GM12878 (cell line): ENCODE measurements around the gene FAM193B. TPM values are rescaled to one million over a fixed set of nuclear protein-coding genes. Genes with fewer than 3 reads are reported as not detected.

ENCODE experiments used
- ATAC-seq: fragments of 200-7000 bp; cut with Tn5 transposase; 3 replicates; pipeline ENCODE4 v1.9.1; 2020; ENCODE audit warnings: mild to moderate bottlenecking, moderate library complexity
- BruUV-seq: library from RNA; stranded (reverse); fragments of 400-500 nt; replicated peaks from 2 replicates; lab custom pipeline; 2021; lab: Mats Ljungman, UMichigan
- CTCF ChIA-PET: fragments of 300-600 bp; sonication (Branson Sonifier 250); formaldehyde crosslinking; extraction: SDS; loops from one replicate; lab custom pipeline; 2021; ENCODE audit warnings: inconsistent platforms; lab: Yijun Ruan, JAX
- POLR2A ChIA-PET: fragments of 350-600 bp; formaldehyde crosslinking; extraction: SDS; loops from one replicate; lab custom pipeline; 2021; ENCODE audit warnings: inconsistent platforms; lab: Charles Lee
- RAD21 ChIA-PET: fragments of 300-600 bp; sonication (Branson Sonifier 250); formaldehyde crosslinking; loops from one replicate; lab custom pipeline; 2023; ENCODE audit warnings: antibody characterized with exemption; ENCODE audit not compliant: unreplicated experiment; lab: Charles Lee
- SMC1A ChIA-PET: fragments of 300-600 bp; sonication (Branson Sonifier 250); formaldehyde crosslinking; loops from one replicate; lab custom pipeline; 2023; ENCODE audit not compliant: unreplicated experiment, uncharacterized antibody; lab: Charles Lee
- DNase-seq: peaks from one replicate; pipeline ENCODE4 v3.0.0-alpha.2; 2011; ENCODE audit warnings: low read depth, low spot score
- FAIRE-seq: peaks from 3 replicates; lab custom pipeline; 2011; peaks lifted over from hg19 to GRCh38; lab: Jason Lieb, UNC
- H2AFZ ChIP-seq: 2 replicates; pipeline ENCODE4 v1.6.0; 2011; ENCODE audit warnings: low read depth, low read length, control low read depth; ENCODE audit not compliant: control insufficient read depth
- H3K27ac ChIP-seq: 2 replicates; pipeline ENCODE4 v1.5.1; 2011; ENCODE audit warnings: control low read depth; ENCODE audit not compliant: control insufficient read depth, insufficient read depth
- H3K27me3 ChIP-seq, 2 experiments: replicated peaks in 1 of 2; 2 replicates each; pipeline versions ENCODE4 v1.6.0 to v1.6.1; 2011; ENCODE audit warnings: low read length in 1 of 2; ENCODE audit not compliant: control insufficient read depth in 2 of 2, insufficient read depth in 2 of 2
- H3K36me3 ChIP-seq, 2 experiments: 2 replicates each; pipeline ENCODE4 v1.5.1; 2011; ENCODE audit warnings: low read length in 1 of 2; ENCODE audit not compliant: control insufficient read depth in 2 of 2, insufficient read depth in 2 of 2
- H3K4me1 ChIP-seq: 2 replicates; pipeline ENCODE4 v1.6.1; 2011; ENCODE audit warnings: mild to moderate bottlenecking, low read length, moderate library complexity, mixed read lengths; ENCODE audit not compliant: control insufficient read depth, insufficient read depth
- H3K4me2 ChIP-seq: 2 replicates; pipeline ENCODE4 v1.6.0; 2011; ENCODE audit warnings: control low read depth; ENCODE audit not compliant: control insufficient read depth, insufficient read depth
- H3K4me3 ChIP-seq: fragments of 200-600 bp; sonication (generic); 2 replicates; pipeline ENCODE4 v1.5.1; 2016
- H3K79me2 ChIP-seq: 2 replicates; pipeline ENCODE4 v1.6.0; 2011; ENCODE audit warnings: low read length; ENCODE audit not compliant: control insufficient read depth, insufficient read depth
- H3K9ac ChIP-seq: 2 replicates; pipeline ENCODE4 v1.8.0; 2011; ENCODE audit warnings: low read length, control low read depth, mixed read lengths; ENCODE audit not compliant: control insufficient read depth, insufficient read depth
- H3K9me3 ChIP-seq: replicated peaks from 3 replicates; pipeline ENCODE4 v1.5.1; 2011; ENCODE audit warnings: mild to moderate bottlenecking, low read length; ENCODE audit not compliant: control insufficient read depth, insufficient read depth
- H4K20me1 ChIP-seq: 2 replicates; pipeline ENCODE4 v1.6.0; 2011; ENCODE audit not compliant: control insufficient read depth, insufficient read depth
- BCL11A ChIP-seq: IDR thresholded peaks from 2 replicates; pipeline ENCODE4 v1.6.1; 2011; ENCODE audit warnings: low read depth, low read length
- BCL3 ChIP-seq: IDR thresholded peaks from 2 replicates; pipeline ENCODE4 v1.6.1; 2011; ENCODE audit warnings: borderline replicate concordance, low read depth, mild to moderate bottlenecking, moderate library complexity, low read length; ENCODE audit not compliant: insufficient read depth, poor library complexity, severe bottlenecking
- CHD2 ChIP-seq: IDR thresholded peaks from 2 replicates; pipeline ENCODE4 v1.6.1; 2011; ENCODE audit warnings: low read depth, low read length, improper control_type of control experiment, borderline replicate concordance
- IKZF1 ChIP-seq: fragments of 450-650 bp; conservative IDR thresholded peaks from 2 replicates; pipeline ENCODE4 v1.6.1; 2017; ENCODE audit warnings: antibody characterized with exemption, mild to moderate bottlenecking
- IRF5 ChIP-seq: fragments of 450-650 bp; IDR thresholded peaks from 2 replicates; pipeline ENCODE4 v1.6.1; 2017; ENCODE audit warnings: borderline replicate concordance
- KLF5 ChIP-seq: fragments of 450-650 bp; IDR thresholded peaks from 2 replicates; pipeline ENCODE4 v1.6.1; 2014; ENCODE audit warnings: mild to moderate bottlenecking; ENCODE audit not compliant: partially characterized antibody
- NFIC ChIP-seq: IDR thresholded peaks from 2 replicates; pipeline ENCODE4 v1.6.1; 2012; ENCODE audit warnings: low read depth, mild to moderate bottlenecking, inconsistent platforms, low read length, moderate library complexity
- NR2C2 ChIP-seq: IDR thresholded peaks from 2 replicates; pipeline ENCODE4 v1.6.1; 2011; ENCODE audit warnings: borderline replicate concordance, low read depth; ENCODE audit not compliant: control insufficient read depth, insufficient read length
- PAX8 ChIP-seq: fragments of 450-650 bp; IDR thresholded peaks from 2 replicates; pipeline ENCODE4 v1.6.1; 2017; ENCODE audit warnings: mild to moderate bottlenecking, moderate library complexity
- PML ChIP-seq: IDR thresholded peaks from 2 replicates; pipeline ENCODE4 v1.6.1; 2012; ENCODE audit warnings: low read length, inconsistent platforms
- POU2F2 ChIP-seq: IDR thresholded peaks from 3 replicates; pipeline ENCODE4 v1.6.1; 2011; ENCODE audit warnings: low read depth, mild to moderate bottlenecking, low read length, borderline replicate concordance
- SMARCA5 ChIP-seq: fragments of 450-650 bp; IDR thresholded peaks from 2 replicates; pipeline ENCODE4 v1.6.1; 2017; ENCODE audit warnings: mild to moderate bottlenecking
- SUPT20H ChIP-seq: IDR thresholded peaks from 2 replicates; pipeline ENCODE4 v1.6.1; 2011; ENCODE audit warnings: low read depth, mild to moderate bottlenecking, low read length, moderate library complexity, borderline replicate concordance; ENCODE audit not compliant: control insufficient read depth
- YBX1 ChIP-seq: fragments of 450-650 bp; IDR thresholded peaks from 2 replicates; pipeline ENCODE4 v1.6.1; 2016; ENCODE audit warnings: antibody characterized with exemption
- ZNF274 ChIP-seq: IDR thresholded peaks from one replicate; pipeline ENCODE4 v1.8.0; 2011; ENCODE audit not compliant: insufficient read length, insufficient read depth
- ZNF384 ChIP-seq: IDR thresholded peaks from 2 replicates; pipeline ENCODE4 v1.6.1; 2012; ENCODE audit warnings: low read depth, mild to moderate bottlenecking, low read length, improper control_type of control experiment, borderline replicate concordance
- ZSCAN29 ChIP-seq: fragments of 450-650 bp; IDR thresholded peaks from 2 replicates; pipeline ENCODE4 v1.6.1; 2017; ENCODE audit warnings: mild to moderate bottlenecking, moderate library complexity
- WGBS: methylation state at CpG from one replicate; pipeline ENCODE4 v1.1.6; 2016; ENCODE audit warnings: low lambda C conversion rate; ENCODE audit not compliant: insufficient replicate concordance, insufficient coverage; ENCODE audit errors: missing lambda C conversion rate; 5-methylcytosine and 5-hydroxymethylcytosine counted together
- in situ Hi-C: fragments of 300-500 bp; cut with MboI; formaldehyde crosslinking; loops from 9 replicates; pipeline ENCODE4 v1.14.3; 2018; ENCODE audit warnings: mixed read lengths
- intact Hi-C: fragments of 100-400 bp; cut with micrococcal nuclease; formaldehyde crosslinking; loops from one replicate; pipeline ENCODE4 v1.14.2; 2022; ENCODE audit not compliant: unreplicated experiment
- polyA plus RNA-seq, 11 experiments: library from polyadenylated mRNA; depleted of rRNA in 4 of 11; unstranded in 6 of 11; stranded (reverse) in 5 of 11; fragments of >200 nt; fragmentation: Nextera tagmentation in 4 of 11; fragmentation: Illumina TruSeq in 1 of 11; extraction: Ambion mirVana in 4 of 11; extraction: Trizol in 1 of 11; gene quantifications; 1 replicate in 1 of 11; 2 replicates in 10 of 11; pipeline versions ENCODE4 v1.2.1 to v1.2.3, GENCODE V29; 2011 to 2016; ENCODE audit warnings: inconsistent platforms in 2 of 11, missing spikeins in 2 of 11, low read depth in 1 of 11
- total RNA-seq, 4 experiments: library from RNA; depleted of rRNA in 3 of 4; stranded (reverse); fragments of >200 nt in 3 of 4; fragmentation: Illumina TruSeq in 1 of 4; extraction: Trizol in 1 of 4; gene quantifications; 2 replicates each; pipeline versions ENCODE4 v1.2.1 to v1.2.3, GENCODE V29; 2013 to 2021

The FAM193B gene
- total and polyA plus RNA-seq, 10 of the 15 experiments (the other 5 are each of a cell fraction or from before 2014, with no cell fraction given) = 3.3 to 47.0 (median 25.1) TPM

- ChIA-PET CTCF (interaction anchor here (0.6 to 2.4 kb wide), 7 partner anchors 11 to 107 kb away, joined by 3 to 13 read pairs (median 3); no protein-coding TSS in a partner anchor), SMC1A (interaction anchor here (1.2 kb wide), 1 partner anchor 27 kb away, joined by 3 read pairs; the partner anchor contains the start of gene PDLIM7), POLR2A (interaction anchor here (1.6 kb wide), 1 partner anchor 32 kb away, joined by 4 read pairs; no protein-coding TSS in a partner anchor), RAD21 (interaction anchor here (2.0 kb wide), 2 partner anchors 24 to 31 kb away, joined by 6 to 7 read pairs; no protein-coding TSS in a partner anchor)
- Histone ChIP-seq H3K9me3 (no peaks in the 10 kb centered on the region), H3K9ac (no peak overlapping the region), H3K4me3 (no peak overlapping the region), H3K27me3 (no peaks in the 10 kb centered on the region), H3K4me2 (no peak overlapping the region; the same call in 1 of the 2 replicates), H3K4me1 (peaks cover 12% of the 10 kb centered on the region), H3K27ac (no peak overlapping the region), H3K36me3 (no peaks in the 10 kb centered on the region), H3K79me2 (peaks cover 4% of the 10 kb centered on the region; the same call in 1 of the 2 replicates), H4K20me1 (no peaks in the 10 kb centered on the region), H2AFZ (no peak overlapping the region)
- 55% methylated on average over 10 of the region's 10 CpGs for WGBS
- in situ Hi-C loops (no loop called here), intact Hi-C loops (no loop called here)
- FAIRE-seq (no peak), DNase-seq (no peak), ATAC-seq (no peak)
- no TSS peak for BruUV-seq
- TF ChIP-seq SUPT20H (no peak), SMARCA5 (no peak), YBX1 (no peak), ZNF384 (no peak), IRF5 (no peak), KLF5 (no peak), ZSCAN29 (no peak), NR2C2 (no peak), PAX8 (no peak), BCL11A (no peak), POU2F2 (no peak), IKZF1 (no peak), CHD2 (no peak), PML (no peak), NFIC (no peak), BCL3 (no peak), ZNF274 (no peak)
Observed at GRCh38 chr5:177470759-177471536, 83.4 kb downstream of the FAM193B start.
